ENCODE data around the gene ATPAF1.

The ATPAF1 gene

GRCh38 chr1:46613661-46614603 is 54.2 kb downstream of the ATPAF1 start:
- DNase-seq, result no peak

- DNase-seq, result no peak
Measured at GRCh38 chr1:46612937-46613660, 55.1 kb downstream of the ATPAF1 start.

- no peak for DNase-seq
Measured at GRCh38 chr1:46611691-46612221, 56.4 kb downstream of the ATPAF1 start.

- no peak for DNase-seq
Measured at GRCh38 chr1:46607345-46608130, 60.6 kb downstream of the ATPAF1 start.

- DNase-seq, result no peak
Measured at GRCh38 chr1:46606255-46606965, 61.8 kb downstream of the ATPAF1 start.

GRCh38 chr1:46605232-46605631 is 62.9 kb downstream of the ATPAF1 start:
- DNase-seq, result no peak

- DNase-seq, result peak; percentile 98
Measured at GRCh38 chr1:46603858-46604549, 64.2 kb downstream of the ATPAF1 start, which contains the start of gene MKNK1. Gene MKNK1 (minus strand): TSS chr1:46604268. CDS start chr1:46583327, 20,941 bp downstream.

- no peak for DNase-seq
Measured at GRCh38 chr1:46603481-46603857, 64.7 kb downstream of the ATPAF1 start.

- DNase-seq, result no peak
Measured at GRCh38 chr1:46601257-46602007, 66.7 kb downstream of the ATPAF1 start.

GRCh38 chr1:46599059-46599970 is 68.8 kb downstream of the ATPAF1 start:
- DNase-seq, result no peak

GRCh38 chr1:46596846-46597245 is 71.3 kb downstream of the ATPAF1 start:
- DNase-seq, result no peak

GRCh38 chr1:46596036-46596435 is 72.1 kb downstream of the ATPAF1 start:
- no peak for DNase-seq

- DNase-seq, result no peak
Measured at GRCh38 chr1:46595127-46595526, 73.0 kb downstream of the ATPAF1 start.

GRCh38 chr1:46594063-46594462 is 74.1 kb downstream of the ATPAF1 start:
- DNase-seq, result no peak

- DNase-seq, result no peak
Measured at GRCh38 chr1:46592823-46593222, 75.3 kb downstream of the ATPAF1 start.

GRCh38 chr1:46589529-46589928 is 78.6 kb downstream of the ATPAF1 start:
- no peak for DNase-seq

GRCh38 chr1:46587069-46587468 is 81.1 kb downstream of the ATPAF1 start:
- DNase-seq, result no peak

GRCh38 chr1:46585312-46585938 is 82.7 kb downstream of the ATPAF1 start:
- no peak for DNase-seq

GRCh38 chr1:46583494-46583893 is 84.7 kb downstream of the ATPAF1 start:
- no peak for DNase-seq

All from activated CD8-positive, alpha-beta memory T cell treated with anti-CD3 and anti-CD28 coated beads, Interleukin-2, amount 50 U/mL, for 48 hours (primary cell).